ENCODE results near the gene CADPS.

CADPS gene

DNA sequence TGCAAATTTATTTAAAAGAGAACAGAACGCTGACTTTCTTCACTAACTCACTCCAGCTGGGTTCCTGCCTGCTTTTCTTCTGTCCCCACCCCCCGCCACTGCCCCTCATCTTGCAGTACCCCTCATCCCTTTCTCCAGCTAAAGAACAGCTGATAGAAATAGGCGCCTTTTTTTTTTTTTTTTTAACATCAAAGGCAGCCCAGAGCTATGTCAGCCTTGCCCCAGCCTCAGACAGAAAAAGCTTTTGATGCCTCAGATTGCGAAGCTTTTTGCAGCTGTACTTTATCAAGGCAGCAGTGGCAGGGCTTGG lies 1.8 kb downstream of the CADPS start:
- peak in 2 of 3 experiments; percentile 29 to 52 for DNase-seq

DNA sequence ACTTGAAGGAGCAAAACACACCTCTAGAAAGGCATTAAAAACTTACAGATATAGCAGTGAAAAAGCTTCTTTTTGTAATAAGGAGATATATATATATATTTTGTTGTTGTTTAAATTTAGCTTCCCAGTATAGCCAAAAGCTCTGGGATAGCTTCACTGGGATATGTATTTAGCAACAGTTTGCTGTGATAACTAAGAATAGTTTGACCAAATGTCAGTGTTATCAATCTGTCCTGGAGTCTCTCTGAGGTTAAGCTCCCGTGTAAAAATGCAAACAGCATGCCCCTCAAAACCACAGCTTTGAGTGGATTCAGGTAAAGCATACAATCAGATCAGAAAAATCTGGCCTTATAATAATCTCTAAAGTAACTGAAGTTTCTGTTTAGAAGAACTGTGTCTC lies 2.9 kb downstream of the CADPS start:
- DNase-seq, result no peak

DNA sequence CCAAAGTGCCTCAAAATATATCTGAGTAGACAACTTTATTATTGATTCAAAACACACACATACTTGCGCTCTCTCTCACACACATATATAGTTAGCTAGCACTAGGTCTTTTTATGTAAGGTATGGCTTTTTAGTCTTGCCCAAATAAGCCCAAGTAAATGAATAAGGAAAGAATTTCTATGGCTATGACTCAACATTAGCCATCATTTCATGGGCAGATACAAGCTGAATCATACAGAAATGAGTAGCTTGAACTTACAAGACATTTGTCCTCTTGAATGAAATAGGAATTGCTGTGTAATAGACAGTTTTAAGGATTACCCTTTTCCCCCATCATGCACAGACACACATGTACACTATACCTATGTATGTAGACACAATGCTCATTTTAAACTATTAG lies 4.9 kb downstream of the CADPS start:
- DNase-seq, result no peak

DNA sequence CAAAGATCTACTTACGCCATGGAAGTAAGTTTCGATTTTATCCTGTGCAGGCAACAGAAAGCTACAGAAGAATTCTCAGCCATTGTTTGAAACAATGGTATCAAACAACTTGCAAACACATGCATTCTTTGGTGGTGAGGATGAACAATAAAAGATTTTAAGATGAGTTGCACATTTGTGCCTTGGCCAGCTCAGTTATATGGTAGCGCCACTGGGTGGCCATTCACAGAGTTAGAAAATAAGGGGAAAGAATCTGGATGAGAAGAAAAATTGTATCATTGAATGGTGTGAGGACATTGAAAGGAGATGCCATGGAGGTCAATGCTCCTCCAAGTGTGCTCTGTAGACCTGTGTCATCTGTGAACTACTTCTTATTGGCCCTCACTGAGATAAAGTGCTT lies 11.6 kb downstream of the CADPS start:
- no peak for DNase-seq

DNA sequence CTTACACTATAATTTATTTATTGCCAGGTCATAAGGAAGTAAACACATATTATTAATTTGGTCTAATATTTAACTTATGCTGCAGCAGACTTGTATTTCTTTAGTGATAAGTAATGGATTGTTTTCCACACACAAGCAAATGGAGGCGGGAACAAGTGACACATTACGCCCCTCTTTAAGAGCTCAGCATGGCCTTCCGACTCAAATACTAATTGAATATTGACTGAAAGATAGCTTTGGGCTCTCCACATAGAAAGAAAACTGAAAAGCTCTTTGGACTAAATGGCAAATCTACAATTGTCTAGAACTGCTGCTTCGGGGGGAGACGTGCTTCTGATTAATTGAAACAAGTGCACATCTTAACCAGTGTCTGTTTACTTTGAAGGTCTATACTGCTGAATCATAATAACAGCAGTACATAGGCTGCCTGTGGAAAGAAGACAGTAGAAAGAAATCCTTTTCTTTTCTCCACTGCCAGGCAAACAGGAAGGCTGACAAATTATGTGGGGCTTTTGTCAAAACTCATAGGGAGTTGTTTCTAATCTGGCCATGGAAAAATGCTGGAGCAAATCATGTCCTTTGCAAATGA lies 15.9 kb downstream of the CADPS start:
- DNase-seq, result peak in 1 of 3 experiments; percentile 36

DNA sequence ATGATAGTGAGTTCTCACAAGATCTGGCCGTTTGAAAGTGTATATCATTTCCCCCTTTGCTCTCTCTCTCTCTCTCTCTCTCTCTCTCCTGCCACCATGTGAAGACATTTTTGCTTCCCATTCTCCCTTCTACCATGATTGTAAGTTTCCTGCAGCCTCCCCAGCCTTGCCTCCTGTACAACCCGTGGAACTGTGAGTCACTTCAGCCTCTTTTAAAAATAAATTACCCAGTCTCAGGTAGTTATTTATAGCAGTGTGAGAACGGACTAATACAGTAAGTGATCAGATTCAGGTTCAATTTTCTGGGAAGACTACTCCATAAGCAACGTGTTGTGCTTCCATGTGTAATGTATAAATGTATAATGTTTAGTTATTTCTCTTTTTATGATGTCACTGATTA lies 29.2 kb downstream of the CADPS start:
- no peak for DNase-seq

DNA sequence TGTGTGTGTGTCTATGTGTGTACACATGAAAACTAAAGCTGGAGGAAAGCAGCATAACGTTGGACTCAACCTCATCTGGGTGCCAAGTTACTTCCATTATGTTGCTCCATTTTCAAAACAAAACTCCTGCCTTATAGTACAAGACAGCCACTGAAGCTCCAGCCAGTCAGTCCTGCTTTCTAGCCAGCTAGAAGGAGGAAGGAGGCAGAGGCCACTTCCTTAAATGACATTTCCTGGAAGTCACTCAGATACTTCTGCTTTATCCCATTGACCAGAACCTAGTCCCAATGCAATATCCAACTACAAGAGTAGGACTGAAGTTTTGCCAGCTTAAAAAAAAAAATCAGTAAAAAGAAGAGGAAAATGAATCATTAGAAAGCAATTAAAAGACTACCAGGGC lies 31.7 kb downstream of the CADPS start:
- no peak for DNase-seq

DNA sequence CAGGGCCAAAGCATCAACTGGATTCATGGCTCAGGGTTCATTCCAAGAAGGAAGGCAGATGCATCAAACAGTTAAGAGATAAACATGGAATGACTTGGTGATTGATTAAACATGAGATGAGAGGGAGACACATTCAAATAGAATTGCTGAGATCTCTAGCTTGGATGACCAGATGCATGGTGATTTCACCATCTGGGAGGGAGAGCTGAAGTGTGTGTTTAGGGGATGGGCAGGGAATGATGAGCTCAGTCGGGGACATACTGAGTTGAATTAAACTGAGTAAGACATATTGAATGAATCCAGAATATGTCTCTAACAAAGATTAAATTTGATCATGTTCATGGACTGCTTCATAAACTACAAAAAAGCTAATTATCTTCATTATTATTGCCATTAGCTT lies 35.5 kb downstream of the CADPS start:
- no peak for DNase-seq

DNA sequence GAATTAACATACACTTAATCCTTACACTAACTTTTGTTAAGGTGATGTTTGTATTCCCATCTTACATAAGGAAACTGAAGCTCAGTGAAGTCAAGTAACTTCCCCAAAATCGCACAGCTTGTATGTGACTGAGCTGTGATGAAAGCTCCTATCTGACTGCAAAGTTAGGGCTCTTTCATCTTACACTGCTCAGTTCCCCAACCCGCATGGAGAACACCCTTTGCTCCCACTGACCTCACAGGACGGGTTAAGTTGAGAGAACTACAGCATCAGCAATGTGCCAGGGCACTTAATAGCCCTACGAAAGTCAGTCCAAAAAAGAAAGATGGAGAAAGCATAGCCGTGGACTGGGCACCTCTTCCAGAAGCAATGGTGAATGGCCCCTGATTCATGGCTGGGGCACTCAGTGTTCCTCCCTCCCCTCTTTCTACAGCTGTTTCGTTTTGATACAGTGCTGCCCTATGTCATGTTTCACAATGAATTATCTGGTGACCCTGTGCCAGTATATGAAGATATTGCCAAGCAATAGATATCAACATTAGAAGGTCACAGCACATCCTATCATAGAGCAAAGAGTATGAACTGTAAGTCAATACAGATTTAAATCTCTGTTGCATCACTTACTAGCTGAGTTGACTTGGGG lies 38.0 kb downstream of the CADPS start:
- no peak for DNase-seq

DNA sequence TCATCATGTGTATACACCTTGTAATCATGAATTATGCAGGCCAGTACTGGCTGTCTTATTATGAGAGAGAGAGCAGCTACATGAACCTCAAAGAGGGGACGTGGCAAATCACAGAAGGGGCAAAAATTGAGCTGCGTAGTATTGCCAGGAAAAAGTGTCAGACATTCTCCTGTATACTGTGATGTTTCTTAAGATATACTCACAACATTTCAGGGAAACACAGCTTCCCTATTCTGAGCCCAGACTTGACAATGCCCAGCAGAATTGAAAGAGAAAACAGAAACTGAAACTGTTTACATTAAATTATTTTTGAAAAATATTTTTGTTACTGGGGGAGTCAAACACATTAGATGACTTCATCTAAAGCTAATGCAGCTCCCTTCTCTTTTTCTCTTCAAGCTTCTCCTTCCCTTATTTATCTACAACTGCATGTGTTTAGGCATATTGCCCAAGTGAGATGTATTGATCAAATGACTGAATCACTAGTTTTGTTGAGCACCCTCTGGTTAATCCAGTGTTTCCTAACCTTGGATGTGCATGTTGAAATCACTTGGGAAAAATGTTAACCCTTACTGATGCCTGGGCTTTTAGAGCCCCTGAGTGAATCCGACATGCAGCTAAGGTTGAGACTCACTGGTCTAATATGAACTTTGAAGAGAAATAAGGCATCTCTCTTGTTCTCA lies 39.5 kb downstream of the CADPS start:
- peak in 1 of 3 experiments; percentile 13 for DNase-seq

DNA sequence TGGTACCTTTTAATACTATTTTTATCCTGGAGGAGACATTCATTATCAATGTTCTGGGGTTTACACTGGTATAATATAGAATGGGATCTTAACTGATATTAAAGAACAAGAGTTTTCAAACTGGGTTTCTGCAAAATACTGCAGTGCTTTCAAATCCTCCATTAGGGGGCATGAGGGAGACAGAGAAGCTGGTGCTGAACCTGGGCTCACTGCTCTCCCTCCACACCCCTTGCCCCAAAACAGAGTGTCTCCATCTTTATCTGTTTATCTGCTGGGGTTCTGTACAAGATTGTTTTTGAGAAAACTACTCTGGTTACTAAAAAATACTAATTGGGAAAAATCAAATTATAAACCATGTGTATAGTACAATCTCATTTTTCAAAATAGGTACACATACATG lies 41.7 kb downstream of the CADPS start:
- DNase-seq, result no peak

DNA sequence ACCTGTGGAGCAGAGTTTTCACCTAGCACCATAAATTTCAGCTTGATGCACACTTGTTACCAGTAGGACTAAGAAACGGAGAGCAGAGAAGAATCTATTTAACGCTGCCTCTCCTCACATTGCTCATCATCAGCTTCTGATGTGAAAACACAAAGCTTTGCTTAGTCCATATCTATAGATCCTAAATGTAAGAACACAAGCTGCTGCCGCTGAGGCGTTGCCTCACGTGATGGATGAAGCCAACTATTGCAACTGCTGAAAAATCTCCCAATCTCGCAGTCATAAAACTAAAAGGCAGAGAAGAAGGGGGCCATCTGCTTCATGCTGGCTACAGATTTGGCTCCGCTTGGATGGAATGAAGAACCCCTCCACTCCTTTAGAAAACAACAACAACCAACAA lies 42.7 kb downstream of the CADPS start:
- no peak for DNase-seq

DNA sequence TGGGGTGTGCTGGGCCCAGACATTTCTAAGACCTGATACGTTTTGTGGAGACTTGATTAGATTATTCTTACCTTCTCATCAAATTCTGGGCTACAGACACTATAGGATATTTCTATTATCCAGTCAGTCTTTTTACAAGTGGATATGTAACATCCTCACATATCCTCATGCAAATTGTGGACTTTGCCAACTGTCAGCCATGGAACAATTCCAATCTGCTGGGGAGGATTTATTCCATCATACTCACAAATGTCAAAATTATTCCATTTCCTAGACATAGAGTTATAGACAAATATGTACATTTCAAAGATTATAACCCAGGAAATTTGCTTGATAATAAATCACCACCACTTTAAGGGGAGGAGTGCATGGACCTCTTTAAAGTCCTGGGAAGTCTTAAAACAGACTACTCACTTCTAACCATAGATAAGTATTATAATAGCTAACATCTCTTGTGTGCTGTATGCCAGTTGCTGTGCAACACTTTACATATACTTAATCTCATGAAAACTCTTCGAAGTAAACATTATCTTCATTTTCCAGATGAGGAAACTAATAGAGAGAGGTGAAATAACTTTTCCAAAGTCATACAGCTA lies 44.4 kb downstream of the CADPS start:
- no peak for DNase-seq

DNA sequence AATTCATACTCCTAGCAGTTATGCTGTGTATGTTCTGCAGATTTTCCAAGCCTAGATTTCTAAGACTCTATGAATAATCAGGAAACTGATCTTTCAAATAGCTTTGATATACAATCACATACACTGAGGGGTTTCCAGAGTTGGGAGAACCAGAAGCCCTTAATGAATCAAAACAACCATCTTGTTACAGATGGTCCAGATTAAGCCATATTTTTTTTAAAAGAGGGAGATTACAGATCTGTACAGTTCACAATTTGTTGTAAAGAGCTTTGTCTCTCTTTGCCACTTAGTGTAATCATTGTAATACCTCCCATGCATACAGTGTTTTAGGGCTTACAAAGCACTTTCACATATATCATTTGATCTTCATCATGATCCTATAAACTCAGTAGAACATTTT lies 47.7 kb downstream of the CADPS start:
- DNase-seq, result no peak

DNA sequence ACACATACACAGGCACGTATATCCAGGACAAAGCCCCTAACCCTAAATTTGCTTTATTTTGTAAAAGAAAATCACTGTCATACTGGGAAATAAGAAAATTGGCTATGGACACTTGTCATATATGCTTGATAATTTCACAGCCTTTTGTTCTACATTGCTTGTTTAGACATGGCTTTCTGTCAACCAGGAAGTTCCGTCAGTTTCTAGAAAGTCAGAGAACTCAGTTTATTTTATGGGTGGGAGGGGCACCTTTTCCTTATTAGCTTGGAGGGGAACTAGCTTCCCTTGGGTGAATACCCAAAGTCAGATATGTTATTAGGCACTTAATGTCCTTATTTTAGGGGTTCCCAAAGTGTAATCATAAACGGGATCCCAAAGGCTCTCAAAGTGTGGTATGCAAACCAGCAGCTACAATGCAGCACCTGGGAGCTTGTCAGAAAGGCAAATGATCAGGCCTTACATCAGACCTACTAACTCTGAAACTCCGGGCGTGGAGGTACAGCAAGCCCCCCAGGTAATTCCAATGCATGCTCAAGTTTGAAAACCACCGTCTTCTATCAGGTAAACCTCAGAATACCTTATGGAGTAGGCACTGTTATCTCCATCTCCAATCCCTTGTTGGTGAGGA lies 50.1 kb downstream of the CADPS start:
- no peak for DNase-seq

DNA sequence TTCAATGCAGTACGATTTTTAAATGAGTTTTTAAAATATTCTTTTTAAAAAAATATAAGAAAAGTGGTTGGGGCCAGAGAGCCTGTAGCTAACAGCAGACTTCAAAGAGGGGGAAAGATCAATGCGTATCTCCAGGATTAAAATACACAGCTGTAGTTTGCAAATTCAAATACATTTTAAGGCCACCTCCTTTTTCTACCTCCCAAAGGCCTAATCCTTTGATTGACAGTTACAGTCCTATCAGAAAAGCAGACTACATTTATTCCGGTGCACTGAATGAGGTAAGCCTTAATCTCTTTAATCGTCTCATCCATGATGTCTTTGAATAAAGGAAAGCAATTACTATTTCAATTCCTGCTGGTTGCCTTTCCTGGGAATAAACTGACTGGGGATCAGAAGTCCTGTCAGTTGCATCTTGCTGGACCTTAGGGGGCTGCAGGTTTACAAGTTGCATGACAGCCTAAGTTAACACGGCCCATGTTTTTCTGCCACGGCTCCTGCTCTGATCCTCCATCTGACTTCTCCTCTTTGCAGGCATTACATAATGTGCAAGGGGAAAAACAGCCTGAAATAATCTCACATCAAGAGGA lies 51.7 kb downstream of the CADPS start:
- DNase-seq, result no peak

DNA sequence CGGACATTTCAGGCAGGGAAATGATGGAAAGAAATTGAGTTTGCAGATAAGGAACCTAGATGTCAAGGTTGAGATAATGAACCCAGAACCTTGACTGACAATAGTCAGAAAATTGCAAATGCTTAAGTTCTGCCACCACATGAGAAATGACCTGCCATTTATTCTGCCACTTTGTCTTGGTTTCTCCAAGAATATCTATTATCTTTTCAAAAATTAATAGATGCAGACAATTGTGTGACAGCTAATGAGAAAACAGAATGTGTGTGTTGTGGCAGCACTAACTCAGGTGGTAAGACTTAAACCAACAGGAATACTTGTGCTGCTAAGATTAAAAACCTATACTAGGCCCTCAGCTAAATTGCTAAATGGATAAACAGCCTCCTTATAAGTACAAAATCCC lies 52.3 kb downstream of the CADPS start:
- DNase-seq, result no peak

DNA sequence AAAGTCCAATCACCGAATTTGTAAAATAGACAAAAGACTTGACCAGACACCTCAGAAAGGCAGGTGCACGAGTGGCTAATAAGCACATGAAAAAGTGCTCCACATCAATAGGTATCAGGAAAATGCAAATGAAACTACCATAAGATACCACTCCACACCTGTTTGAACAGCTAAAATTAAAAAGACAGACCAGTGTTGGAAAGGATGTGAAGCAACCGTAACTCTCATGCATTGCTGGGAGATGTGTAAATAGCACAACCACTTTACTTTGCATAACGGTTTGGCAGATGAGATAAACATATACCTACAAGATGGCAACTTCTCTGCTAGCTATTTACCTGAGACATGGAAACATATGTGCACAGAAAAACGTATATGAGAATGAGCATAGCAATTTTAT lies 56.9 kb downstream of the CADPS start:
- DNase-seq, result peak in 1 of 3 experiments; percentile 17

DNA sequence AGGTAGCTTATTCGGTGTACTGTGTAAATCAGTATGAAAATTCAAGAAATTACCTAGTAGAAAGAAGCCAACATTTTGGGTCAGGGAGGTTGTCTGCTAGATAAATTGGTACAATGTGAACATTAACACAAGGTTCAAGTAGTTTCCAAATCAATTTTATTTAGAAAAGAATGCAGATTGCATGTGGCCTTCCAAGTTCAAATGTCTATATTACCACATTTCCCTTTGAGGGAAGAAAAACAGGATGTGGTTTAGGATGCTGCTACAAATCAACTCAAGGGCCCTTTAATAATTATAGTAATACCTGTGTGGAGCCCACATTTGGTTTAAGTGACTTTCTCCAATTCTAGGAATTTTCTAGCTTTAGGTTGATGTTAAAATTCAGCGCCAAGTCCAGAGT lies 57.5 kb downstream of the CADPS start:
- DNase-seq, result no peak

DNA sequence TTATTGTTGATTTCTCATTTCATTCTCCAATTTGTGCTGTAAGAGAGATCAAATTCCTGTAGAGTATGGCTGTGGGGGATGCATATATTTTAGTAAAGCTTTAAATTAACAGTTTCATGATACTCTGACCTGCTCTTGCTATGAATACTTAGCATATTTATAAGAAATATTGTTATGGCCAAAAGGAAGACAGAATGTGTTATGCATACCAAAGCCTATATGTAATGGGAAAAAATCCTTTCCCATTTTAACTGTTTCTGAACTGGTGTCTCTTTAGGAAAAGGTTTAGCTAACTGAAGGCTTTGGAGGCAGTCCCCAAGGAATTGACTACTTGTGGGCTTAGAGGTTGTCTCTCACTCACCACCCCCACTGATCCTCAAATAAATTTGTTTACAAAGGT lies 59.2 kb downstream of the CADPS start:
- no peak for DNase-seq

DNA sequence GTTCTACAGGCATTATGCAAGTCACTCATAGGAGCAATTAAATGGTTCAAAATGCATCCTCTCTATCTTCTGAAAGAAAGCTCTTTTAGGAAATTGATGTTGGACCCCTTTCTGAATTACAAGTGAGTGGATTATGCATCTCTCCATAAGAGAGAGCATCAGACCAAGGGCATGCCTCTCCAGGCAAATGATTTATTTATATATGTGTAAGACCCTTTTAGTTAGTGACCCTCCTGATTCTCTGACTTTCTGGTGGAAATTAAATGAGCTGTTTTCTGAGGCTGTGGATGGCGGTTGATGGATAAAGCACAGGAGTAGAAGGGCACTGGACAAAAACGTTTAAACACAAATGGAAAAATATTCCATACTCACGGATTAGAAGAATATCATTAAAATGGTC lies 62.6 kb downstream of the CADPS start:
- no peak for DNase-seq

DNA sequence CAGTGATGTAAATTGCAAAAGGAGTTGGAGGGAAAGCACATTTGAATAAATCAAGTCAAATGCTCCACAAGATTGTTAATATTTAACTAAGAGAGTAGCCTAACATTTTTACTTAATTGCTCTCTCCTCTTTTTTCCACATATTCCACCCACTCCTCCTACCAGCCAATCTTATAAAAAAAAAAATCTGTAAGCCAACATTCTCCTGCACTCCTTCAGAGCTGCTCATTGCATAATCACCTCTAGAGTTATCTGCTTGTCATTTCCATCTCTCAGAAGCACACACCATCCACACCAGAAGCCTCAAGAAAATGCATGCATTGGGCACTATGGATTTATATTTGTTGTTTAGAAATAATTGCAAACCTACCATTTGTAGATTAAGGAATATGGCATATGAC lies 64.1 kb downstream of the CADPS start:
- DNase-seq, result no peak

DNA sequence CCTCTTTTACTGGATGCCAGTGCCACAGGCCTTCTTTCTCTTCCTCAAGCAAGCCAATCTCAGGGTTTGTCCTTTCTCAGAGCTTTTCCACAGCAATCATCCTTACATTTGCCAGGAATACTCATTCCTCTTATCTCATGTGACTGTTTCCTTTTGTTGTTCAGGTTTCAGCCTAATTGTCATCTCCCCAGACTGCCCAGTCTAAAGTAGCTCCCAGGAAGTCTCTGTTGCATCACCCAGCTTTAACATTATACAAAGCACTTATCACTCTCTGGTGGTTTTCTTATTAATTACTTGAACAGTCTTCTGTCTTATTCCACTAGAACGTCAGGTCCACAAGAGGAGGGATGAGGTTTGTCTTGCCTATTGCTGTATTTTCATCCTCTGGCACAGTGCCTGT lies 65.8 kb downstream of the CADPS start:
- no peak for DNase-seq
